ES-I3 (cell line): ENCODE results near the gene CLMP.
"Not testable (repeated sequence)": the region's sequence is repeated elsewhere in the genome, so short reads cannot be mapped to it uniquely, and the experiment has no call there.

ENCODE experiments used
- H3K36me3 ChIP-seq: 2 replicates; pipeline ENCODE4 v1.6.1; 2013; ENCODE audit warnings: mild to moderate bottlenecking, low read length, control low read depth, moderate library complexity; ENCODE audit not compliant: insufficient read depth
- H3K4me1 ChIP-seq: 2 replicates; pipeline ENCODE4 v1.6.1; 2013; ENCODE audit warnings: mild to moderate bottlenecking, control low read depth, low read length; ENCODE audit not compliant: insufficient read depth
- H3K9ac ChIP-seq: 2 replicates; pipeline ENCODE4 v1.6.1; 2013; ENCODE audit warnings: low read depth, mild to moderate bottlenecking, low read length, moderate library complexity
- H3K9me3 ChIP-seq: 2 replicates; pipeline ENCODE4 v1.6.1; 2013; ENCODE audit warnings: mild to moderate bottlenecking, low read length, moderate library complexity; ENCODE audit not compliant: control insufficient read depth, insufficient read depth

The CLMP gene

GRCh38 chr11:123209591-123209990 is 14.5 kb upstream of the CLMP start:
- H3K4me1 ChIP-seq: peaks cover 35% of the 10 kb centered on the region
- H3K36me3 ChIP-seq: no peaks in the 10 kb centered on the region
- H3K9ac ChIP-seq: no peak overlapping the region
- no peaks in the 10 kb centered on the region for H3K9me3 ChIP-seq

DNA sequence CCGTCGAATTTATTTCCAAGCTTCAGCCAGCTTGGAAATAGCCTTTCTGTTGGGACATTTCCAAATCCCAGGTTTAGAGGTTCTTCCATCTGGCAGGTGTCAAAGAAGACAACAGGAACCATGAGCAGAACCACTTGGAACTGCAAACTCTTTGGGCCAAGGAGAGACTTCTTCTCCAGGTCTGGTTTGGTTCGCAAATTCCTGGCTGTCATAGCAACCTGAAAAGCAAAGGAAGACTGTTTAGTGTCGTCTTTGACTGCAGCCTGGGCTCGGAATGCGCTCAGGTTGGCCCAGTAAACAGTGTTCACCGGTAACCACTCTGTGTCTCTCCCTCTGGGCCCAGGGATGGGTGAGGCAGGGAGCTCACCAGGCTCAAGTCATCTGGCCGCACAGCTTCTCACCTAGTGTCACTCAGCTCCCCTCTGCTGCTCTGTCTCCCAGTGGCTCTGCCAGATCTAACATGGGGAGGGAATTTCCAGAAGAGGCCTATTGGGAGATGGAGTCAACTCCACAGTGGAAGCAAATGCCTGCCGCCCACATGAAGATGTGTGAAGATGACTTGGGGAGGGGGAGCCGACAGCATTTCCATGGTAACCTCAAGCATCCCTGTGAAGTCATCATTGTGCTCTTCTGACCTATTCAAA is 11.9 kb upstream of the CLMP start:
- Histone ChIP-seq H3K4me1 (peaks cover 25% of the 10 kb centered on the region), H3K9me3 (no peaks in the 10 kb centered on the region), H3K9ac (no peak overlapping the region), H3K36me3 (no peaks in the 10 kb centered on the region)

- H3K4me1 ChIP-seq: peaks cover 17% of the 10 kb centered on the region
- not testable (repeated sequence) for H3K9me3 ChIP-seq, H3K9ac ChIP-seq, H3K36me3 ChIP-seq
Measured at GRCh38 chr11:123206055-123206454, 11.0 kb upstream of the CLMP start.

DNA sequence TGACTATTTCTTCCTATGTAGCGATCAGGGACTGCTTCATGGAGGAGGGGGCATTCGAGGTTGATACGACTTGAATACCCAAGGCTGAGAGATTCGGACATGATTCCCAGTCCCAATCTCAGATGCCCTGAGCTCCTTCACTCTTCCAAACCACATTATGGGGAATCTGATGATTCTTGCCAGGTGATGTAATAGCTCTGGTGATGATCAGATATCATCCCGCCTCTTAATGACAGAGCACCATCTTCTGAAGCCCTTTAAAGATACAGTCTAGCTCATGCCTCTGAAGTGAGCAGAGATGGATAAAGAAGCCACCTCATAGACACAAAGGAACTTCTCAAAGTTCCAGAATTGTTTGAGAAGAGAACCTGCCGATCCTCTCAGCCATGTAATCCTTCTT is 8.9 kb upstream of the CLMP start:
- H3K9ac ChIP-seq: no peak overlapping the region
- H3K4me1 ChIP-seq: peaks cover 15% of the 10 kb centered on the region
- H3K36me3 ChIP-seq: no peaks in the 10 kb centered on the region
- no peaks in the 10 kb centered on the region for H3K9me3 ChIP-seq

GRCh38 chr11:123203471-123203870 is 8.4 kb upstream of the CLMP start:
- Histone ChIP-seq H3K4me1 (peaks cover 18% of the 10 kb centered on the region), H3K9ac (no peak overlapping the region), H3K9me3 (no peaks in the 10 kb centered on the region), H3K36me3 (no peaks in the 10 kb centered on the region)

GRCh38 chr11:123202155-123203151 is 7.4 kb upstream of the CLMP start:
- H3K9me3 ChIP-seq: no peaks in the 10 kb centered on the region
- H3K4me1 ChIP-seq: peaks cover 27% of the 10 kb centered on the region
- no peaks in the 10 kb centered on the region for H3K36me3 ChIP-seq
- H3K9ac ChIP-seq: no peak overlapping the region

DNA sequence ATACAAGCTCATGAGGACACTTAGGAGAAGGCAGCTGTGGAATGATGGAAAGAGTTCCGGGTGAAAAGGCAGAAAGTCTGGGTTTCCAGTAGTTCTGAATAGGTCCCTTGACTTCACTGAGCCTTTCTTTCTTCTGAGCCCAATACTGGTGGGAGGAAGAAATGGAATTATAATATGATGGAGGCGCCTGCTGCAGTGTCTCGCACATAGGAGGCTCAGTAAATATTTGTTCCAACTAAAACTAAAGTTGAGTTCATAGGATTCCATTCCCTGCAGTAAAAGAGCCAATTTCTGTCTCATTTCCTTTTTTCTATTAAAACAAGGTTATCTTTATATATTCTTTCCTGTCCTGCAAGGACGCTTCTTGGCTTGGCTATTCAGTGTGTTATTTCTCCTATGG is 5.2 kb upstream of the CLMP start:
- Histone ChIP-seq H3K9ac (no peak overlapping the region), H3K36me3 (no peaks in the 10 kb centered on the region), H3K9me3 (no peaks in the 10 kb centered on the region), H3K4me1 (peaks cover 21% of the 10 kb centered on the region)

GRCh38 chr11:123197711-123198110 is 2.7 kb upstream of the CLMP start:
- Histone ChIP-seq H3K9ac (no peak overlapping the region), H3K36me3 (no peaks in the 10 kb centered on the region), H3K9me3 (no peaks in the 10 kb centered on the region), H3K4me1 (peaks cover 35% of the 10 kb centered on the region)

DNA sequence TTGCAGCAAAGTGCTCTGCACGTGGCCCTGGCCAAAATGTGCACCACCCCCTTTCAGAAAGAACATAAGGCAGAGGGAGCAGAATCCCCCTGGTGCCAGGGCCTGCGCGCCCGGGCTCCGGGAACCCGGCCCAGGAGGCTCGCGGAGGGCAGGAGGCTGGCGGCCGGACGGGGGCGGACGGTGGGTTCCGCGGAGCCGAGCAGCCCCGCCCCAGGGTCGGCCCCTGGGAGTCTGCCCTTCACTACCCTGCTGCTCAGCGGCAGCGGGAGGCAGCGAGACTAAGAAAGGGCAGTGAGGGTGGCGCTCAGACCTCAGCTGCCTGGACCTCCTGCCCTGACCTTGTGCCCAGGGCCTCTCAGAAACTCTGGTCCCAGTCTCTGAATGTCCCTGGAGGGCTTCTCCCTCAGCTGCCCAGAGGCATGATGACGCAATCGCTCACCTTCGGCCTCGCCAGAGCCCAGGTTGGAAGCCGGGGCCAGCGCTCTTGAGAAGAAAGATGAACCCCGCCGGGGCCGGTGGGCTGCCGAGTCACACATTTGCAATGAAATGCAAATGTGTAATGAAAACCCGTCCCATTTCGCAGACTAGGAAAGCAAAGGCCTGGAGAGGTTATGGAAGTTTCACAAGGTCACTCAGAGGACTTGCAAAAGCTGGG is 1.1 kb upstream of the CLMP start:
- H3K9ac ChIP-seq: peak overlapping the region; percentile 81
- no peaks in the 10 kb centered on the region; the same call in 1 of the 2 replicates for H3K36me3 ChIP-seq
- H3K9me3 ChIP-seq: no peaks in the 10 kb centered on the region
- peaks cover 32% of the 10 kb centered on the region for H3K4me1 ChIP-seq

- Histone ChIP-seq H3K9ac (peak overlapping the region; percentile 81), H3K4me1 (peaks cover 32% of the 10 kb centered on the region), H3K9me3 (no peaks in the 10 kb centered on the region), H3K36me3 (no peaks in the 10 kb centered on the region; the same call in 1 of the 2 replicates)
Measured at GRCh38 chr11:123194337-123195187, 486 bp downstream of the CLMP start.

GRCh38 chr11:123193742-123194141 is 1.3 kb downstream of the CLMP start:
- no peaks in the 10 kb centered on the region for H3K9me3 ChIP-seq
- no peaks in the 10 kb centered on the region; the same call in 1 of the 2 replicates for H3K36me3 ChIP-seq
- peak overlapping the region; percentile 81 for H3K9ac ChIP-seq
- H3K4me1 ChIP-seq: peaks cover 38% of the 10 kb centered on the region

- H3K9me3 ChIP-seq: no peaks in the 10 kb centered on the region
- peaks cover 39% of the 10 kb centered on the region for H3K4me1 ChIP-seq
- no peak overlapping the region for H3K9ac ChIP-seq
- no peaks in the 10 kb centered on the region; the same call in 1 of the 2 replicates for H3K36me3 ChIP-seq
Measured at GRCh38 chr11:123191939-123192338, 3.1 kb downstream of the CLMP start.

- Histone ChIP-seq H3K9ac (no peak overlapping the region), H3K4me1 (peaks cover 44% of the 10 kb centered on the region), H3K9me3 (no peaks in the 10 kb centered on the region), H3K36me3 (no peaks in the 10 kb centered on the region; the same call in 1 of the 2 replicates)
Measured at GRCh38 chr11:123190518-123190917, 4.5 kb downstream of the CLMP start.
